ENCODE data around the gene ATP10A.

The ATP10A gene

GRCh38 chr15:25735550-25736384 lies 127.4 kb downstream of the ATP10A start:
- H3K4me3 ChIP-seq (ENCODE audit: low read depth, low read length): no peak overlapping the region
- no peak for TF ChIP-seq CTCF (IDR thresholded peaks at IDR 0.05; ENCODE audit: low read depth, low read length)
- in situ Hi-C loops (cut with HindIII; ENCODE audit: low sequenced_read_pairs): no loop called here
- DNase-seq (ENCODE audit: low read depth, low spot score): no peak

- no peak overlapping the region for H3K4me3 ChIP-seq (ENCODE audit: low read depth, low read length)
- in situ Hi-C loops (cut with HindIII; ENCODE audit: low sequenced_read_pairs): no loop called here
- no peak for TF ChIP-seq CTCF (IDR thresholded peaks at IDR 0.05; ENCODE audit: low read depth, low read length)
- DNase-seq (ENCODE audit: low read depth, low spot score): no peak
These were observed 128.3 kb downstream of the ATP10A start for GRCh38 chr15:25734680-25735355.

- DNase-seq (ENCODE audit: low read depth, low spot score): no peak
- H3K4me3 ChIP-seq (ENCODE audit: low read depth, low read length): no peak overlapping the region
- in situ Hi-C loops (cut with HindIII; ENCODE audit: low sequenced_read_pairs): no loop called here
- no peak for TF ChIP-seq CTCF (IDR thresholded peaks at IDR 0.05; ENCODE audit: low read depth, low read length)
These were observed 129.1 kb downstream of the ATP10A start for GRCh38 chr15:25733856-25734679.

GRCh38 chr15:25733036-25733855 lies 129.9 kb downstream of the ATP10A start:
- TF ChIP-seq CTCF (IDR thresholded peaks at IDR 0.05; ENCODE audit: low read depth, low read length): no peak
- in situ Hi-C loops (cut with HindIII; ENCODE audit: low sequenced_read_pairs): no loop called here
- no peak for DNase-seq (ENCODE audit: low read depth, low spot score)
- no peak overlapping the region for H3K4me3 ChIP-seq (ENCODE audit: low read depth, low read length)

GRCh38 chr15:25732191-25732590 lies 130.9 kb downstream of the ATP10A start:
- in situ Hi-C loops (cut with HindIII; ENCODE audit: low sequenced_read_pairs): no loop called here
- H3K4me3 ChIP-seq (ENCODE audit: low read depth, low read length): no peak overlapping the region
- DNase-seq (ENCODE audit: low read depth, low spot score): no peak
- no peak for TF ChIP-seq CTCF (IDR thresholded peaks at IDR 0.05; ENCODE audit: low read depth, low read length)

GRCh38 chr15:25731411-25731810 lies 131.7 kb downstream of the ATP10A start:
- DNase-seq (ENCODE audit: low read depth, low spot score): no peak
- no peak for TF ChIP-seq CTCF (IDR thresholded peaks at IDR 0.05; ENCODE audit: low read depth, low read length)
- no peak overlapping the region for H3K4me3 ChIP-seq (ENCODE audit: low read depth, low read length)
- in situ Hi-C loops (cut with HindIII; ENCODE audit: low sequenced_read_pairs): no loop called here
